ENCODE results near the gene ACTG1. TPM values are rescaled to one million over a fixed set of nuclear protein-coding genes. Genes with fewer than 3 reads are reported as not detected.

ACTG1 gene
- total and polyA plus RNA-seq, 2 of the 13 experiments (the other 11 are each of a cell fraction or from before 2014, with no cell fraction given) = 973 to 1,138 TPM

DNA sequence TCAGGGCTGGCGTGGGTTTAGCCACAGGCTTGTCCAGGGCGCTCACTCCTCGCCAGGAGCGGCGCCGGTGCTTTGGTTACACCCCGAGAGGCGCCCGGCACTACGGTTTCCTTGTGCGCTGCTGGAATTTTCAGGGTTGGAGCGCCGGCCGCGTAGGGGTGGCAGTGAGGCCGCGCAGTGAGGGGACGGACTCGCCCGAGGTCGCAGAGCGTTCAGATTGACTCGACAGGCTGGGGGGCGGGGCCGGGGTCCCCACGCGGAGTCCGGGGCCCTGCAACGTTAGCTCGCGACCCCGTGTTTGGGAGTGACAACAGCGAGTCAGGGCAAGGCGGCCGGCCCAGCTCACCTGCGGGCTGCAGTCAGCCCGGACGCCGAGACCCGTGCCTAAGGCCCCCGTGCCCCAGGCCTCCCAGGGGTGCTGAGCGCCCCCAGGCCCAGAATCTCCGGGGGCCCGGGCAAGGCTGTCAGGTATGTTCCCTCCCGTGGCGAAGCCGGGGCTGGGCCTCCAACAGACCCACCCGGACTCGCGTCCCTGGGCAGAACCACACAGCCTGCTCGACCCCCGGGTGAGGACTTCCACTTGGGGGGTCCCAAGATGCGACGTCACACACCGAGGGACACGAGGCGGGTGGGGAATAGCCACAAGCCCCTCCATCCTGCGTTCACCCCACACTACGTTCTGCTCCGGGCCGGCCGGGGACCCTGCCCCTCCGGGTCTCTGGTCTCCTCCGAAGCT lies 1.3 kb upstream of the ACTG1 start (continued):
- TF ChIP-seq HNF4G (IDR thresholded peaks at IDR 0.05; ENCODE audit: borderline replicate concordance, low read depth, low read length) (no peak), HNF4G (CRISPR knock-in tag; IDR thresholded peaks at IDR 0.05; ENCODE audit: borderline replicate concordance, low read depth) (no peak), ZNF24 (IDR thresholded peaks at IDR 0.05) (no peak), KDM1A (CRISPR knock-in tag; IDR thresholded peaks at IDR 0.05) (no peak), SOX6 (IDR thresholded peaks at IDR 0.05) (no peak), SOX6 (CRISPR knock-in tag; IDR thresholded peaks at IDR 0.05) (peak; percentile 39), ATF7-NPFF (CRISPR knock-in tag; IDR thresholded peaks at IDR 0.05; ENCODE audit: low read depth) (no peak; the same call in 1 of the 2 replicates), GATAD2A (CRISPR knock-in tag; IDR thresholded peaks at IDR 0.05) (peak; percentile 41), CENPT (CRISPR knock-in tag; IDR thresholded peaks at IDR 0.05; ENCODE audit: low read depth) (no peak)
- TF ChIP-seq, protein P1, sequence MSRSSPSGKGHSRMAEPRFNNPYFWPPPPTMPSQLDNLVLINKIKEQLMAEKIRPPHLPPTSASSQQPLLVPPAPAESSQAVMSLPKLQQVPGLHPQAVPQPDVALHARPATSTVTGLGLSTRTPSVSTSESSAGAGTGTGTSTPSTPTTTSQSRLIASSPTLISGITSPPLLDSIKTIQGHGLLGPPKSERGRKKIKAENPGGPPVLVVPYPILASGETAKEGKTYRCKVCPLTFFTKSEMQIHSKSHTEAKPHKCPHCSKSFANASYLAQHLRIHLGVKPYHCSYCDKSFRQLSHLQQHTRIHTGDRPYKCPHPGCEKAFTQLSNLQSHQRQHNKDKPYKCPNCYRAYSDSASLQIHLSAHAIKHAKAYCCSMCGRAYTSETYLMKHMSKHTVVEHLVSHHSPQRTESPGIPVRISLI (CRISPR knock-in tag; IDR thresholded peaks at IDR 0.05; ENCODE audit: borderline replicate concordance) = no peak
- TF ChIP-seq, protein P2, sequence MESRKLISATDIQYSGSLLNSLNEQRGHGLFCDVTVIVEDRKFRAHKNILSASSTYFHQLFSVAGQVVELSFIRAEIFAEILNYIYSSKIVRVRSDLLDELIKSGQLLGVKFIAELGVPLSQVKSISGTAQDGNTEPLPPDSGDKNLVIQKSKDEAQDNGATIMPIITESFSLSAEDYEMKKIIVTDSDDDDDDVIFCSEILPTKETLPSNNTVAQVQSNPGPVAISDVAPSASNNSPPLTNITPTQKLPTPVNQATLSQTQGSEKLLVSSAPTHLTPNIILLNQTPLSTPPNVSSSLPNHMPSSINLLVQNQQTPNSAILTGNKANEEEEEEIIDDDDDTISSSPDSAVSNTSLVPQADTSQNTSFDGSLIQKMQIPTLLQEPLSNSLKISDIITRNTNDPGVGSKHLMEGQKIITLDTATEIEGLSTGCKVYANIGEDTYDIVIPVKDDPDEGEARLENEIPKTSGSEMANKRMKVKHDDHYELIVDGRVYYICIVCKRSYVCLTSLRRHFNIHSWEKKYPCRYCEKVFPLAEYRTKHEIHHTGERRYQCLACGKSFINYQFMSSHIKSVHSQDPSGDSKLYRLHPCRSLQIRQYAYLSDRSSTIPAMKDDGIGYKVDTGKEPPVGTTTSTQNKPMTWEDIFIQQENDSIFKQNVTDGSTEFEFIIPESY (CRISPR knock-in tag; IDR thresholded peaks at IDR 0.05) = no peak
- TF ChIP-seq, protein P3, sequence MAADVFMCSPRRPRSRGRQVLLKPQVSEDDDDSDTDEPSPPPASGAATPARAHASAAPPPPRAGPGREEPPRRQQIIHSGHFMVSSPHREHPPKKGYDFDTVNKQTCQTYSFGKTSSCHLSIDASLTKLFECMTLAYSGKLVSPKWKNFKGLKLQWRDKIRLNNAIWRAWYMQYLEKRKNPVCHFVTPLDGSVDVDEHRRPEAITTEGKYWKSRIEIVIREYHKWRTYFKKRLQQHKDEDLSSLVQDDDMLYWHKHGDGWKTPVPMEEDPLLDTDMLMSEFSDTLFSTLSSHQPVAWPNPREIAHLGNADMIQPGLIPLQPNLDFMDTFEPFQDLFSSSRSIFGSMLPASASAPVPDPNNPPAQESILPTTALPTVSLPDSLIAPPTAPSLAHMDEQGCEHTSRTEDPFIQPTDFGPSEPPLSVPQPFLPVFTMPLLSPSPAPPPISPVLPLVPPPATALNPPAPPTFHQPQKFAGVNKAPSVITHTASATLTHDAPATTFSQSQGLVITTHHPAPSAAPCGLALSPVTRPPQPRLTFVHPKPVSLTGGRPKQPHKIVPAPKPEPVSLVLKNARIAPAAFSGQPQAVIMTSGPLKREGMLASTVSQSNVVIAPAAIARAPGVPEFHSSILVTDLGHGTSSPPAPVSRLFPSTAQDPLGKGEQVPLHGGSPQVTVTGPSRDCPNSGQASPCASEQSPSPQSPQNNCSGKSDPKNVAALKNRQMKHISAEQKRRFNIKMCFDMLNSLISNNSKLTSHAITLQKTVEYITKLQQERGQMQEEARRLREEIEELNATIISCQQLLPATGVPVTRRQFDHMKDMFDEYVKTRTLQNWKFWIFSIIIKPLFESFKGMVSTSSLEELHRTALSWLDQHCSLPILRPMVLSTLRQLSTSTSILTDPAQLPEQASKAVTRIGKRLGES (CRISPR knock-in tag; IDR thresholded peaks at IDR 0.05; ENCODE audit: borderline replicate concordance) = no peak
- TF ChIP-seq, protein P4, sequence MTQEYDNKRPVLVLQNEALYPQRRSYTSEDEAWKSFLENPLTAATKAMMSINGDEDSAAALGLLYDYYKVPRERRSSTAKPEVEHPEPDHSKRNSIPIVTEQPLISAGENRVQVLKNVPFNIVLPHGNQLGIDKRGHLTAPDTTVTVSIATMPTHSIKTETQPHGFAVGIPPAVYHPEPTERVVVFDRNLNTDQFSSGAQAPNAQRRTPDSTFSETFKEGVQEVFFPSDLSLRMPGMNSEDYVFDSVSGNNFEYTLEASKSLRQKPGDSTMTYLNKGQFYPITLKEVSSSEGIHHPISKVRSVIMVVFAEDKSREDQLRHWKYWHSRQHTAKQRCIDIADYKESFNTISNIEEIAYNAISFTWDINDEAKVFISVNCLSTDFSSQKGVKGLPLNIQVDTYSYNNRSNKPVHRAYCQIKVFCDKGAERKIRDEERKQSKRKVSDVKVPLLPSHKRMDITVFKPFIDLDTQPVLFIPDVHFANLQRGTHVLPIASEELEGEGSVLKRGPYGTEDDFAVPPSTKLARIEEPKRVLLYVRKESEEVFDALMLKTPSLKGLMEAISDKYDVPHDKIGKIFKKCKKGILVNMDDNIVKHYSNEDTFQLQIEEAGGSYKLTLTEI (CRISPR knock-in tag; conservative IDR thresholded peaks at IDR 0.05) = no peak
- TF ChIP-seq, protein P5, sequence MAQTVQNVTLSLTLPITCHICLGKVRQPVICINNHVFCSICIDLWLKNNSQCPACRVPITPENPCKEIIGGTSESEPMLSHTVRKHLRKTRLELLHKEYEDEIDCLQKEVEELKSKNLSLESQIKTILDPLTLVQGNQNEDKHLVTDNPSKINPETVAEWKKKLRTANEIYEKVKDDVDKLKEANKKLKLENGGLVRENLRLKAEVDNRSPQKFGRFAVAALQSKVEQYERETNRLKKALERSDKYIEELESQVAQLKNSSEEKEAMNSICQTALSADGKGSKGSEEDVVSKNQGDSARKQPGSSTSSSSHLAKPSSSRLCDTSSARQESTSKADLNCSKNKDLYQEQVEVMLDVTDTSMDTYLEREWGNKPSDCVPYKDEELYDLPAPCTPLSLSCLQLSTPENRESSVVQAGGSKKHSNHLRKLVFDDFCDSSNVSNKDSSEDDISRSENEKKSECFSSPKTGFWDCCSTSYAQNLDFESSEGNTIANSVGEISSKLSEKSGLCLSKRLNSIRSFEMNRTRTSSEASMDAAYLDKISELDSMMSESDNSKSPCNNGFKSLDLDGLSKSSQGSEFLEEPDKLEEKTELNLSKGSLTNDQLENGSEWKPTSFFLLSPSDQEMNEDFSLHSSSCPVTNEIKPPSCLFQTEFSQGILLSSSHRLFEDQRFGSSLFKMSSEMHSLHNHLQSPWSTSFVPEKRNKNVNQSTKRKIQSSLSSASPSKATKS (CRISPR knock-in tag; IDR thresholded peaks at IDR 0.05) = no peak
- TF ChIP-seq, protein P6, sequence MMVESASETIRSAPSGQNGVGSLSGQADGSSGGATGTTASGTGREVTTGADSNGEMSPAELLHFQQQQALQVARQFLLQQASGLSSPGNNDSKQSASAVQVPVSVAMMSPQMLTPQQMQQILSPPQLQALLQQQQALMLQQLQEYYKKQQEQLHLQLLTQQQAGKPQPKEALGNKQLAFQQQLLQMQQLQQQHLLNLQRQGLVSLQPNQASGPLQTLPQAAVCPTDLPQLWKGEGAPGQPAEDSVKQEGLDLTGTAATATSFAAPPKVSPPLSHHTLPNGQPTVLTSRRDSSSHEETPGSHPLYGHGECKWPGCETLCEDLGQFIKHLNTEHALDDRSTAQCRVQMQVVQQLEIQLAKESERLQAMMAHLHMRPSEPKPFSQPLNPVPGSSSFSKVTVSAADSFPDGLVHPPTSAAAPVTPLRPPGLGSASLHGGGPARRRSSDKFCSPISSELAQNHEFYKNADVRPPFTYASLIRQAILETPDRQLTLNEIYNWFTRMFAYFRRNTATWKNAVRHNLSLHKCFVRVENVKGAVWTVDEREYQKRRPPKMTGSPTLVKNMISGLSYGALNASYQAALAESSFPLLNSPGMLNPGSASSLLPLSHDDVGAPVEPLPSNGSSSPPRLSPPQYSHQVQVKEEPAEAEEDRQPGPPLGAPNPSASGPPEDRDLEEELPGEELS (CRISPR knock-in tag; IDR thresholded peaks at IDR 0.05) = no peak
